GM12878 (cell line): ENCODE measurements around the gene HABP2.

Source experiments
- ATF7 ChIP-seq: fragments of 450-650 bp; IDR thresholded peaks from 2 replicates; pipeline ENCODE4 v1.6.1; 2016; ENCODE audit warnings: low read depth, mild to moderate bottlenecking
- CBFB ChIP-seq: IDR thresholded peaks from 2 replicates; pipeline ENCODE4 v1.6.1; 2016; ENCODE audit warnings: antibody characterized with exemption, low read depth
- EP300 ChIP-seq, 2 experiments: fragments of 150-350 bp in 1 of 2; IDR thresholded peaks; 2 replicates each; pipeline ENCODE4 v1.6.1; 2011 to 2012; ENCODE audit warnings: low read depth in 2 of 2, low read length in 2 of 2, borderline replicate concordance in 1 of 2, improper control_type of control experiment in 1 of 2, inconsistent platforms in 1 of 2; ENCODE audit not compliant: control insufficient read depth in 1 of 2
- PAX8 ChIP-seq: fragments of 450-650 bp; IDR thresholded peaks from 2 replicates; pipeline ENCODE4 v1.6.1; 2017; ENCODE audit warnings: mild to moderate bottlenecking, moderate library complexity
- POLR2A ChIP-seq: IDR thresholded peaks from 2 replicates; pipeline ENCODE4 v1.6.1; 2011; ENCODE audit warnings: low read depth, mild to moderate bottlenecking, low read length
- RBBP5 ChIP-seq: fragments of 200-600 bp; sonication (generic); conservative IDR thresholded peaks from 2 replicates; pipeline ENCODE4 v1.6.1; 2016
- SPI1 ChIP-seq: IDR thresholded peaks from 2 replicates; pipeline ENCODE4 v1.6.1; 2011; ENCODE audit warnings: low read depth, mild to moderate bottlenecking, low read length, moderate library complexity, borderline replicate concordance; ENCODE audit not compliant: insufficient read depth
- TAF1 ChIP-seq: IDR thresholded peaks from 2 replicates; pipeline ENCODE4 v1.6.1; 2011; ENCODE audit warnings: mild to moderate bottlenecking, low read depth, low read length, borderline replicate concordance
- YY1 ChIP-seq: IDR thresholded peaks from 2 replicates; pipeline ENCODE4 v1.6.1; 2011; ENCODE audit warnings: low read depth, mild to moderate bottlenecking, low read length
- TF ChIP-seq, protein P1 (sequence below): IDR thresholded peaks from 2 replicates; pipeline ENCODE4 v1.6.1; 2011; ENCODE audit warnings: mild to moderate bottlenecking, low read depth, low read length, moderate library complexity; ENCODE audit not compliant: insufficient replicate concordance
- TF ChIP-seq, protein P2 (sequence below), 3 experiments: IDR thresholded peaks in 2 of 3; conservative IDR thresholded peaks in 1 of 3; 2 replicates each; pipeline ENCODE4 v1.5.1; 2011; ENCODE audit warnings: low read depth in 3 of 3, low read length in 3 of 3, mild to moderate bottlenecking in 3 of 3, control low read depth in 2 of 3, moderate library complexity in 2 of 3, inconsistent platforms in 1 of 3, mixed read lengths in 1 of 3; ENCODE audit not compliant: control insufficient read depth in 2 of 3, insufficient read depth in 1 of 3; ENCODE audit errors: extremely low read depth in 1 of 3

DNA sequence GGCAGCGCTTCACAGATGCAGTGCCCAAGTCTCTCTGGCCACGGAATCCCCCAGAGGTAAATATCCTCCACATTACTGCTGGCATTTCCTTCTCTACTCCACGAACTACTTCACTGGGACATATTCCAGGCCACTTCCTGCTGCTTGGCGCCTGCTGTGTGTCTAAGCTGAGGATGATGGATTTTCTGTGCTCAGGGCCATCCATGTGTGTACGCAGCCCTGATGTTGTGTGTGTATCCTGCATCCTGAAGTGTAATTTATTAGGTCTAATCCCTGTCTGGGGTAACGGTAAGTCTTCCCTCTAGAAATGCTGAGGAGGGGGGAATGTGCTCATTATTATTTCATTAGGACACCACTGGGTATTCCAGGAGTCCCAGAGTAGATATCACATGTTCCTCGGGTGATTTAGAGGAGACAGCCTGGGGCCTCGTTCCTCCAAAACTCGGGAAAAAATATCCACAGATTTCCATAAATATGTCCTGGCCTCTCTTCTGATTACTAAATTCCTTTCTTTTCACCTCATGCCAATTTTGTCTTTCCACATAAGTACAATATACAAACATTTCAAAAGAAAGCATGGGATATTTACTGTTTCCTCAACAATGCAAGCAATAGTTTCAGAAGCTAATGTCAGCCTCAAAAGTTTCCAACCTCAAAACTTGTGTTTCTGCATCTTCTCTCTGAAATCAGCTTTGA is 25.5 kb upstream of the HABP2 start:
- TF ChIP-seq TAF1 (no peak), ATF7 (no peak), SPI1 (no peak), YY1 (no peak), POLR2A (no peak), PAX8 (no peak), CBFB (no peak), RBBP5 (no peak), EP300 (IDR thresholded peaks at IDR 0.05; ENCODE audit: borderline replicate concordance in 1 of 2, control insufficient read depth in 1 of 2, low read depth in 2 of 2, low read length in 2 of 2) (no peak)
- TF ChIP-seq, protein P1, sequence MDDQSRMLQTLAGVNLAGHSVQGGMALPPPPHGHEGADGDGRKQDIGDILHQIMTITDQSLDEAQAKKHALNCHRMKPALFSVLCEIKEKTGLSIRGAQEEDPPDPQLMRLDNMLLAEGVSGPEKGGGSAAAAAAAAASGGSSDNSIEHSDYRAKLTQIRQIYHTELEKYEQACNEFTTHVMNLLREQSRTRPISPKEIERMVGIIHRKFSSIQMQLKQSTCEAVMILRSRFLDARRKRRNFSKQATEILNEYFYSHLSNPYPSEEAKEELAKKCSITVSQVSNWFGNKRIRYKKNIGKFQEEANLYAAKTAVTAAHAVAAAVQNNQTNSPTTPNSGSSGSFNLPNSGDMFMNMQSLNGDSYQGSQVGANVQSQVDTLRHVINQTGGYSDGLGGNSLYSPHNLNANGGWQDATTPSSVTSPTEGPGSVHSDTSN: no peak
- TF ChIP-seq, protein P2, sequence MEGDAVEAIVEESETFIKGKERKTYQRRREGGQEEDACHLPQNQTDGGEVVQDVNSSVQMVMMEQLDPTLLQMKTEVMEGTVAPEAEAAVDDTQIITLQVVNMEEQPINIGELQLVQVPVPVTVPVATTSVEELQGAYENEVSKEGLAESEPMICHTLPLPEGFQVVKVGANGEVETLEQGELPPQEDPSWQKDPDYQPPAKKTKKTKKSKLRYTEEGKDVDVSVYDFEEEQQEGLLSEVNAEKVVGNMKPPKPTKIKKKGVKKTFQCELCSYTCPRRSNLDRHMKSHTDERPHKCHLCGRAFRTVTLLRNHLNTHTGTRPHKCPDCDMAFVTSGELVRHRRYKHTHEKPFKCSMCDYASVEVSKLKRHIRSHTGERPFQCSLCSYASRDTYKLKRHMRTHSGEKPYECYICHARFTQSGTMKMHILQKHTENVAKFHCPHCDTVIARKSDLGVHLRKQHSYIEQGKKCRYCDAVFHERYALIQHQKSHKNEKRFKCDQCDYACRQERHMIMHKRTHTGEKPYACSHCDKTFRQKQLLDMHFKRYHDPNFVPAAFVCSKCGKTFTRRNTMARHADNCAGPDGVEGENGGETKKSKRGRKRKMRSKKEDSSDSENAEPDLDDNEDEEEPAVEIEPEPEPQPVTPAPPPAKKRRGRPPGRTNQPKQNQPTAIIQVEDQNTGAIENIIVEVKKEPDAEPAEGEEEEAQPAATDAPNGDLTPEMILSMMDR (IDR thresholded peaks at IDR 0.05 in 2 of 3, conservative IDR thresholded peaks at IDR 0.05 in 1 of 3; ENCODE audit: control insufficient read depth in 2 of 3, extremely low read depth in 1 of 3, insufficient read depth in 1 of 3, low read depth in 3 of 3, low read length in 3 of 3): no peak
